Brain microvascular endothelial cell (primary cell): ENCODE data around the gene OR6K2.

Source experiments
- DNase-seq: peaks from one replicate; pipeline ENCODE4 v3.0.0-alpha.2; 2020
- H3K27ac ChIP-seq: fragments of 250-450 bp; sonication (Bioruptor Pico); 2 replicates; pipeline ENCODE4 v1.5.1; 2020; ENCODE audit warnings: mild to moderate bottlenecking, moderate library complexity
- H3K27me3 ChIP-seq: fragments of 250-450 bp; sonication (Bioruptor Pico); replicated peaks from 2 replicates; pipeline ENCODE4 v1.5.1; 2020; ENCODE audit warnings: mild to moderate bottlenecking
- H3K36me3 ChIP-seq: fragments of 250-450 bp; sonication (Bioruptor Pico); replicated peaks from 2 replicates; pipeline ENCODE4 v1.5.1; 2020; ENCODE audit warnings: mild to moderate bottlenecking
- H3K4me3 ChIP-seq: 2 replicates; pipeline ENCODE4 v1.5.1; 2011; ENCODE audit warnings: low read depth, mild to moderate bottlenecking, control low read depth, low read length, moderate library complexity
- CTCF ChIP-seq: IDR thresholded peaks from 2 replicates; pipeline ENCODE4 v1.5.1; 2011; ENCODE audit warnings: low read depth, mild to moderate bottlenecking, moderate library complexity, low read length, control low read depth, inconsistent platforms; ENCODE audit errors: missing control alignments
- in situ Hi-C: cut with HindIII; loops from 2 replicates; pipeline ENCODE4 v1.10.0; 2017; ENCODE audit warnings: low sequenced_read_pairs, low pct_ligation_motif_present

Gene OR6K2

GRCh38 chr1:158654086-158654485 is 46.4 kb downstream of the OR6K2 start:
- in situ Hi-C loops, result no loop called here
- no peak for DNase-seq
- TF ChIP-seq CTCF, result no peak

GRCh38 chr1:158652721-158653334 is 47.6 kb downstream of the OR6K2 start:
- DNase-seq, result no peak
- in situ Hi-C loops, result no loop called here
- Histone ChIP-seq H3K4me3 (no peak overlapping the region), H3K27ac (no peak overlapping the region), H3K36me3 (no peaks in the 10 kb centered on the region), H3K27me3 (no peaks in the 10 kb centered on the region)
- no peak for TF ChIP-seq CTCF

More at GRCh38 chr1:158654086-158654485, 46.4 kb downstream of the OR6K2 start:
- H3K27me3 ChIP-seq, result no peaks in the 10 kb centered on the region
- H3K27ac ChIP-seq, result no peak overlapping the region
- H3K4me3 ChIP-seq, result no peak overlapping the region
- H3K36me3 ChIP-seq, result no peaks in the 10 kb centered on the region
